ENCODE data around the gene TBC1D5. TPM values are rescaled to one million over a fixed set of nuclear protein-coding genes. Genes with fewer than 3 reads are reported as not detected.

TBC1D5 gene
- total RNA-seq, 2 donors from 2014 or later = 46.8 to 71.1 TPM

GRCh38 chr3:17179381-17180205 is 562.8 kb downstream of the TBC1D5 start:
- intact Hi-C loops (cut with DNase I) = no loop called here
- ATAC-seq = peak; percentile 21

GRCh38 chr3:17176757-17177156 is 565.7 kb downstream of the TBC1D5 start:
- Histone ChIP-seq H3K36me3 (replicated peaks in 1 of 2; ENCODE audit: insufficient read depth in 1 of 2, low read depth in 2 of 2) (no peaks in the 10 kb centered on the region), H3K4me1 (no peaks in the 10 kb centered on the region), H3K9me3 (no peaks in the 10 kb centered on the region), H3K27me3 (no peaks in the 10 kb centered on the region), H3K27ac (no peak overlapping the region), H3K4me3 (no peak overlapping the region)
- intact Hi-C loops (cut with DNase I) = no loop called here
- TF ChIP-seq POLR2A (IDR thresholded peaks at IDR 0.05) (no peak), CTCF (IDR thresholded peaks at IDR 0.05) (no peak)
- DNase-seq (no peak), ATAC-seq (no peak)
- 64 to 69% methylated on average over 1 of the region's 1 CpG for WGBS, 2 donors

More at GRCh38 chr3:17179381-17180205, 562.8 kb downstream of the TBC1D5 start:
- peaks cover 0 to 2% of the 10 kb centered on the region in 2 donors for H3K36me3 ChIP-seq (replicated peaks in 1 of 2; ENCODE audit: insufficient read depth in 1 of 2, low read depth in 2 of 2)
- peak in 2 of 4 donors; percentile 24 to 31 for DNase-seq
- H3K27me3 ChIP-seq = no peaks in the 10 kb centered on the region
- WGBS, 2 donors = 90% methylated on average over 7 of the region's 7 CpGs
- no peak overlapping the region for H3K27ac ChIP-seq
- no peak overlapping the region for H3K4me3 ChIP-seq
- no peaks in the 10 kb centered on the region for H3K9me3 ChIP-seq
- no peaks in the 10 kb centered on the region for H3K4me1 ChIP-seq
- TF ChIP-seq POLR2A (IDR thresholded peaks at IDR 0.05) (no peak), CTCF (IDR thresholded peaks at IDR 0.05) (no peak)

- 90 to 94% methylated on average over 2 of the region's 2 CpGs for WGBS, 2 donors
- intact Hi-C loops (cut with DNase I) = no loop called here
- no peak for TF ChIP-seq POLR2A (IDR thresholded peaks at IDR 0.05)
- no peaks in the 10 kb centered on the region for H3K36me3 ChIP-seq (replicated peaks in 1 of 2; ENCODE audit: insufficient read depth in 1 of 2, low read depth in 2 of 2)
- ATAC-seq = no peak
- H3K4me1 ChIP-seq = no peaks in the 10 kb centered on the region
- no peaks in the 10 kb centered on the region for H3K27me3 ChIP-seq
- DNase-seq = no peak
- no peaks in the 10 kb centered on the region for H3K9me3 ChIP-seq
- no peak overlapping the region for H3K27ac ChIP-seq
- H3K4me3 ChIP-seq = no peak overlapping the region
These were observed 567.1 kb downstream of the TBC1D5 start for GRCh38 chr3:17175187-17175807.

GRCh38 chr3:17166369-17166768 is 576.1 kb downstream of the TBC1D5 start:
- no peak for ATAC-seq

More at GRCh38 chr3:17166369-17166768, 576.1 kb downstream of the TBC1D5 start:
- no peak for DNase-seq
- Histone ChIP-seq H3K4me3 (no peak overlapping the region), H3K36me3 (replicated peaks in 1 of 2; ENCODE audit: insufficient read depth in 1 of 2, low read depth in 2 of 2) (peaks cover 0 to 10% of the 10 kb centered on the region in 2 donors), H3K4me1 (no peaks in the 10 kb centered on the region), H3K27ac (no peak overlapping the region), H3K27me3 (no peaks in the 10 kb centered on the region), H3K9me3 (no peaks in the 10 kb centered on the region)
- TF ChIP-seq CTCF (IDR thresholded peaks at IDR 0.05) (no peak), POLR2A (IDR thresholded peaks at IDR 0.05) (no peak)
- intact Hi-C loops (cut with DNase I) = no loop called here
- 80 to 88% methylated on average over 7 of the region's 7 CpGs for WGBS, 2 donors
